Fibroblast of peridontal ligament (primary cell): ENCODE measurements around the gene BCR.

Experiments
- DNase-seq: peaks from one replicate; pipeline ENCODE4 v3.0.0-alpha.2; 2010; ENCODE audit errors: extremely low read depth

BCR gene

GRCh38 chr22:23276656-23277582, 96.6 kb downstream of the BCR start:
- no peak for DNase-seq

DNA sequence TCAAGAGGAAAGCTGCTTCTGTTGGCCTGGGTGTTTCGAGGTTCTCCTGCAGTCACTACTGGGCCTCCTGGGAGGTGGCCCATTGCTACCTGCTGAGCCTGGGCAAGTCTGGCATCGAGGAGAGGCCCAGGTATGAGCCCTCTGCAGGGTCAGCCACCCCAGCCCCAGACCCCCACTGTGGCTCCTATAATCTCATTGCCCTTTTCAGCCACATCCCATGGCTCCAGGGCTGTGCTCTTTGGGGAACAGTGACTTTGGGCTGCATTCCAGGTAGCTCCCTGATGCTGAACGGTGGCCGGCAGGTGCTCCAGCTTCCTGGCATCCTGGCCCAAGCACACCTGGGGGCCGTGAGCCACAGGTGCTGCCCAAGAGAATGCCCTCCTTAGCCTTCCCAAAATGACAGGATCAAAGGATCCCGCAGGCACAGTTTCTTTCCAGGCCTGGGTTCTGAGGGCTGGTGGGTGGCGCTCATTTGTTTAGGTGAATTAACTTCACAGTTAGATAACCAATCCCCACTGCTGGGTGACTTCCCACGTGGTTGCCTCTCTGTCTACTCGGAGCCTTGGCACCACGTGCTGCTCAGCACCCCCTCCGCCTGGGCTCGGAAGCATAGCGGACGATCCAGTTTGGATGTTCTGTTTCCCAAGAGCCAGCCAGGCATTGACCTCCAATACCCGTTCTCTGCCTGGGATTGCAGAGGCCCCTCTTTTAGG, 97.4 kb downstream of the BCR start:
- DNase-seq = no peak

DNA sequence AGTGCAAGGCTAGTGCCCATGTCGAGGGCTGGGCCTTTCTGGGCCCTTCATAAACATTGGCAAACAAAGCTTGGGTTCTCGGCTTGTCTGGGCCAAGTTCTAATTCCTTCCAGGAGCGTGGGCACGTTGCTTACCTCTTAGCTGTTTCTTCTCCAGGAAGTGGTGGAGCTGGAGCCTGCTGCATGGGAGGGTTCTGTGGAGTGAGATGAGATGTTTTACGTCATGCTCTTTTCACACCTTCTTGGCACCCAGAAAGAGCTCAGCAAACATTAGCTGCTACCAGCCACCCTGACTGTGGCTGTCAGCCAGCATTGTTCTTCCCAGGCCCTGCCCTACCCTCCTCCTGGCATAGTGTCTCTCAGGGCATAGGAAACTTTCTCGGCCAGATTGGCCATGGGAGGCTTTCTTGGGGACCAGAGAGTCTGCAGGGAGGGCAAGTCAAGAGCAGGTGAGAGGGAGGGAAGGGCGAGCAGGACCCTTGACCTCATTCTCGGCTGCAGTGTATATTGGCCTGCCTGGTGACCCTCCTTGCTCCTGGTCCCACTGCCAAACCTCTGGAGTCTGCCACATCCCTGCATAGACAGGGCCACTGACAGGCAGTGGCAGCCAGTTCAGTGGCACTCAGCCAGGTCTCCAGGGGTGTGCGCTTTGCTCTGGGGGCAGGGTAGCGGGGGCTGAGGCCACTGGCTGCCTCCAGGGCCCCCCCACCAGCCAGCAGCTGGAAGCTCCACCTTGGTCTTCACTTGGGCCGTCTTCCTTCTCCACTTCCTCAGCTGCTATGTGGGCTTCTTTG, 98.8 kb downstream of the BCR start:
- no peak for DNase-seq

GRCh38 chr22:23279781-23280180, 99.5 kb downstream of the BCR start:
- DNase-seq = no peak

DNA sequence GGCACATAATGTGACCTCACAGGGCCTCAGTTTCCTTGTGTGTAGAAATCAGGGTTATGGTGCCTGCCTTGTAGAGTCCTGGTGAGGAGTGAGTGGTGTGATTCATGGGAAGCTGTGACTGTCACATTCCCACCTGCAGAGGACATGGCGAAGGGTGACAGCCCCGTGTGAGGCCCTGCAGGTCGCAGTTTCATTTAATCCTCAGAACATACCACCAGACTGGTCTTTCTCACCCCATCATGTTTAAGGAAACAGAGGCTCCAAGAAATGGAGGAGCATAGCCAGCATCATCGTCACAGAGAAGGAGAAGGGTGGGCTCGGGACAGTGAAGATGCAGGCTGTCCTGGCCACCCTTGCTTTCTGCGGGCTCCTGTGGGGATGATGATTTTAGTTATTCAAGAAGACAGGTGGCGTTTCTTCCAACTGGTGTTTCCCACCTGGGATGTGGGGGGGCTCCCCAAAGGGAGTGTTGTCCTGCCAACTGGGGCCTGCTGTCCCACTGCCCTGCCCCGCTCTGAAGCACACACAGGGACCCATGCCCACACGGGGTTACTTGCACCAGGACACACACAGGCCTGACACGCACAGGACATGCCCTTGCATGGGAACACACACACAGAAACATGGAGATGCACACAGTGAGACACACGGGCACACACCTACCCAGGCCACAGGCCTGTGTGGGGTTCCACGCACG, 100.2 kb downstream of the BCR start:
- DNase-seq = no peak

DNA sequence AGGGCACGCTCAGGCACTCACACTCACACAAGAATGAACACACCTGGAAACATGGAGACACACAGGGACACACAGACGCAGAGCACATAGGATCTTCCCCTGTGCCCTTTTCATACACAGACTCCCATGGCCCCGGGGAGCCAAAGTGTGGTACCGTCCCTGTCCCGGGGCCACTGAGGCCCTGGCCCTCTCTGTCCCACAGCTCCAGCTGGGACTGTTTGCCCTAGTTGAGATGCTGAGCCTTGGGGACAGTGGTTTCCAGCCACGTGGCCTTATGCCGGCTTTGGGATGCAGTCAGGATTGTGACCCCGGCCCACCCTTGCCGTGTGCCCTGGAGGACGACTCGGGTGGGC, 100.7 kb downstream of the BCR start:
- no peak for DNase-seq

DNA sequence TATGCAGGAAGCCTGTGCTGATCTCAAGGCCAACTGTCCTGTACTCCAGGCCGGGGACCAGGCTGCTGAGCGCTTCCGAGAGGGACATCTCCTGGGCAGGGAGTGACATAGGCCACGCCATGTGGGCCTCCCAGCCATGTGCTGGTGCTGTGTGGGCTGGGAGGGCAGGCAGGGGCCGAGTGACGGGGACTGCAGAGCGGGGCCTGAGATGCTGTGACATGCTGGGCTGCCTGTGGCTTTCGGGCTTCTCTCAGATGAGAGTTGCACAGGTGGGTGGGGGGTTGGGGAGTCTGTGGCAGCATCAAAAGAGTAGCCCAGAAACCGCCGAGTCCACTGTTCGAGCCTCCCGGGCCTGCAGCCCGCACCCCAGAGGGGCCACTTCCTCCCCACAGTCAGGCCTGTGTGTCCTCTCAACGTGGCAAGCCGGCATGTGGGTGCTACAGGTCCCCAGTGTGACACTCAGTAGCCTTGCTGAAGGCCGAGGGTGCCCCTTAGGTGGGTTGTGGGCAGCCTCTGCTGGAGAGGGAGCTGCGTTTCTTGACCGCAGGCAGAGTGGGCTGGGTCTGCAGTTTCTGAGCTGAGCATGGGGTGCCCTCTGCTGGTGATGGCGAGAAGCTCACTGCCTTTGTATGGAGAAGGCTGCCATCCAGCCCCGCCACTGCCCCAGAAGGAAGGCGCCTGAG, 101.2 kb downstream of the BCR start:
- peak; percentile 71 for DNase-seq

GRCh38 chr22:23282089-23282501, 101.8 kb downstream of the BCR start:
- peak; percentile 55 for DNase-seq

DNA sequence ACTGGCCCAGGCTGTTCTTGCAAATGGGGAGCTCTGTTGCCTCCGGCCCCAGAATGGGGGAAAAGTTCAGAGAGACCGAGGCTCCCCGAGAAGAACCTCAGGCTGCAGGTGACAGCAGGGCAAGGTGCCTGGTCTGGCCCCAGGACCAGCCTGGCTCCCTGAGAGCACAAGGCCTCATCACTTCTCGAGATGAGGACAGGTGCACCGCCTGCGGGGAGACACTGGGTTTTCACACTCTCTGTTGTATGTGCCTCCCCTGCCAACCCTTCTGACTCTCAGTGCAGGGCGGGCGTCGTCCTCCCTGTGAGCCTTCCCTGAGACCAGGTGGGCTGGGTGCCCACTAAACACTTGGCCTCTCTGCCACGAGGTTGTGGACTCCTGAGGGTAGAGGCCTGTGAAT, 102.2 kb downstream of the BCR start:
- DNase-seq = no peak

DNA sequence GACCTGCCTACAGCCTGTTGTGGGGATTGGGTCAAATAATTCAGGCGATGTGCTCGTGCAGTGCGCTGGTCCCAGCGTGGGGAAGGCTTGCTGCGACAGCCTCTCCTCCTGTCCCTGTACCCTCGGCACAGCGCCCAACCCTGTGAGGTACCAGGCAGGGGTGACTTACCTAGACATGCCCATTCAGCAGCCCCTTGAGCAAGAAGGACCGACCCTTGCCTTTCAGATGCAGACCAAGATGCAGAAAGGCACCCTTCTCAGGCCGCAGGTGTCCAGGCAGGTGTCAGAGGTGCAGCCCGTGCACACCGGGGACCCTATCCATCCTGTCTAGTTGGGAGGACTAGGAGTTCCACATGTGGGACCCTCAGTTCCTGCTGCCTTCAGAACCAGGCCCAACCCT, 102.7 kb downstream of the BCR start:
- no peak for DNase-seq

DNA sequence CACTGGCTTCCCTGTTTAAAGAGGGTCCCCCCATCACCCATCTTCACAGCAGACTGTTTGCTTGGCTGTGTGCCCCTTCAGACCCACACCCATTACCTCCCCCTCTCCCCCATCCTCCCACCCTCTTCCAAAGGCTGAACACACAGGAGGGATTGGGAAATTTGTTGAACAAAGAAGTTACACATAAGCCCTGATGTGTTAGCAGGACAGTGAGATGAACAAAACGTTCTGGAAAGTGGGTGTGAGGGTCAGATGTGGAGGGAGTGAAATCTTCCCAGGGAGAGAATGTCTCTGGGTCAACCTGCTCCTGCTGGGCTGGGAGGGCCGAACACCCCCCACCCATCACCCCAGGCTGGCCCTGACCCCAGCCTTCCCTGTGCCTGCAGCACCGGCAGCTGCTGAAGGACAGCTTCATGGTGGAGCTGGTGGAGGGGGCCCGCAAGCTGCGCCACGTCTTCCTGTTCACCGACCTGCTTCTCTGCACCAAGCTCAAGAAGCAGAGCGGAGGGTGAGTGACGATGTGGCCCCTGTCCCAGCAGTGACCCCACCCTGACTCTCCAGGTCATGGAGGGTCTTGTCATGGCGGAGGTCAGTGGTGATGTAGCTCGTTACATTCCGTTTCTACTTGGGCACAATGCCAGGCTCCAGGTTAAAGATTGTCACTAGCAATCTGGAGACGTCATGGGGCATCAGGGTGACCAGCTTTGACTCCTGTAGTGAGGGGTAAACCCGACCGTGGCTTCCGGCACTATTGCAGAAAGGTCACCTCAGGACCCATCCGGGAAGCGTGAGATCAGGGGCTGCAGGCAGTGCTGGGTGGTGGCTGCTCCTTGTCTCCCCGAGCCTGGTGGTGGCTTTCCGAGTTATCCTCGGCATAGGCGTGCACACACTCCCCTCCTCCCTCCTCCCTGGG, 103.5 kb downstream of the BCR start:
- DNase-seq = no peak

DNA sequence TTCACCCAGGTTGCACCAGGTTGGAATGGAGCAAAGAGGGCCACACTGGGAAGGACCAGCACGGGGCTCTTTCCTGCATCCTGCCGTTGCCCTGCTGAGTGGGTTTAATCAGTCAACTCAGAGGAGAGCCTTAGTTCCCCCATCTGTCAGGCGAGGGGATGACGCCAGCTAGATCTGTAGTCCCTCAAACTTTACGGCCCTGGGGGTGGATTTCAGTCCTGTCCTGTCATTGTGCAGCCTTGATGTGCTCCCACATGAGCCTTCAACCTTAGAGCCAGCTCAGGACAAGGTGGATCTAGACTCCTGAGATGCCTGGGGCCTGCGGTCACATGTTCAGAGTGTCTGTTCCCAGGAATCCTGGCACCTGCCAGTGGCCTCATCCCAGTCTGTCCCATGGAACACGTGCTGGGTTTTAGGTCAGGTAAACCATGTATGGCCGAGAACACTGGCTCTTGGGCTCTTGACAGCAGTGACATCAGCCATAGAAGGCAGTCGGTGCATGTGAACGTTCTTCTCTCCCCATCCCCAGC, 104.3 kb downstream of the BCR start:
- no peak for DNase-seq

- no peak for DNase-seq
Measured at GRCh38 chr22:23285236-23285635, 104.9 kb downstream of the BCR start.

- DNase-seq = no peak
Measured at GRCh38 chr22:23285734-23286133, 105.4 kb downstream of the BCR start.

GRCh38 chr22:23286296-23286695, 106.0 kb downstream of the BCR start:
- DNase-seq = no peak

GRCh38 chr22:23287136-23288095, 107.1 kb downstream of the BCR start:
- DNase-seq = no peak

DNA sequence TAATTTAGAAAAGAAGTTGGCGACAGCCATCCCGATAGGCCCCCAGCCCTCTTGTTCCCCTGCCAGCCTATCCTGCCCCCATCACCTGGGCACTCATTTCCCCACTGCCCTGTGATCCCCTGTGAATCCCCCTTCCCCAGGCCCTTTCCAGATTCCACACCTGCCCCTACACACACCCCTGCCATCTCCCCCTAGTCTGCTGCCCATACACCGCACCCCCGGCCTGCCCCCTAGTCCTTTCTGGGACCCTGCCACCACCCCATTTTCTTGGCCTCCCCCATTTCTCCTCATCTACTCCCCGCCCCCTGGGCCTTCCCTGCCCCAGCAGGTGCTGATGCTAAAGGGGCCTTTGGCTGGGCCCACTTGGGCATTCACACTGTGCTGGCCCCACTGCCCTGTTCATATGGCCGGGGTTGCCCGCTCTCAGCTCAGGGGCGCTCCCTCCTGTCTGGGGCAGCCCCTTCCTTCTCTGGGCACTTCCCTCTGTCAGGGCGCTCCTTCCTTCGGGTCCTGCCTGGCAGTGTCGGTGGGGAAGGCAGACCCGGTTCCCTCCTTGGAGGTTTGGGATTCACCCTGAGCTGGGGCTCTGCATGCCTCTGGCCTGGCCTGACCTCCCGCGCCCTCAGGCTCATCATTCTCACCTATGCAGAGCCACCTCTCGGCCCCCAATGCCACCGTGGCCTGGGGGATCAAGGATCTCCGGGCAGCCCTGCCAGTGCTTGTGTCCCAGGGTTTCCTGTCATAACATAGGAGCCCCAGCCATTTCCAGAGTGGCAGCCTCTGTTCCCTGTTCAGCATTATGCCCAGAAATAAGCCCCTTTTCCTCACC, 108.2 kb downstream of the BCR start:
- DNase-seq = no peak

DNA sequence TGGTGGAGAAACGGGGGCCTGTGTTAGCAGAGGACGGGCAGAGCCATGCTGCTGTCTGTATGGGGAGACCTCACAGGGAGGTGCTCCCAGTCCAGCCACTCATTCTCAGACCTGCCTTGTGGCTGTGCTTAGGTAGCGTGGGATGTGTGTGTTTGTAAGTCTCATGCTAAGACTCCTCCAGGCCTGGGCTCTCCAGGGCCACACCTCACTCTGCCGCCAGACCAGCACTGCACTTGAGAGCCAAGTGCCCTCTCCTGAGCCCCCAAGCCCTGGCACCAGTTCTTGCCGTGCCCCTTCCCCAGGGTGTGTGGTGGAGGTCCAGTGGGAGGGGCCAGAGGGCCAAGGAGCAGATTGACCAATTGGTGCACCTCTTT, 108.8 kb downstream of the BCR start:
- no peak for DNase-seq
